NCI-H2029 treated with DMSO at 0.1 percent for 48 hours (cell line): ENCODE measurements around the gene KLKB1.

Experiments used
- DNase-seq: peaks from one replicate; lab custom pipeline; 2025; lab: John Stamatoyannopoulos, UW

The KLKB1 gene

DNA sequence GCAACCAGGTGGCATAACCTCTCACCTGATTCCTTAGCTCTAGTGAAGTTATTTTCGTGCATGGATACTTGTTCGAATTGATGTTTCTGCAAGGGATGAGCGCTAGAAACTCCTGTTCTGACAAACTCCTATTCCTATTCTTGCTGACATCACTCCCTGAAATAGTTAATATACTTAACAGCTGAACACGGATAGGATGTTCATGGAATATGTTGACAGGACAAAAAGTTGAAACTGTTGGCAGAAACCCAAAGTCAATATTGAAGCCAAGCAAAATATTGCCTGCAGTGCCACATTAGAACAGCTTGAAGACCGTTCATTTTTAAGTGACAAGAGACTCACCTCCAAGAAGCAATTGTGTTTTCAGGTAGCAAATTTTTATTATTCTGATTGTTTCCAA is at the start of gene KLKB1:
Gene KLKB1 (plus strand): TSS at position 287 of the 400 bp plus-strand sequence. CDS start 689 bp downstream, outside the sequence.
- peak; percentile 14 for DNase-seq

DNA sequence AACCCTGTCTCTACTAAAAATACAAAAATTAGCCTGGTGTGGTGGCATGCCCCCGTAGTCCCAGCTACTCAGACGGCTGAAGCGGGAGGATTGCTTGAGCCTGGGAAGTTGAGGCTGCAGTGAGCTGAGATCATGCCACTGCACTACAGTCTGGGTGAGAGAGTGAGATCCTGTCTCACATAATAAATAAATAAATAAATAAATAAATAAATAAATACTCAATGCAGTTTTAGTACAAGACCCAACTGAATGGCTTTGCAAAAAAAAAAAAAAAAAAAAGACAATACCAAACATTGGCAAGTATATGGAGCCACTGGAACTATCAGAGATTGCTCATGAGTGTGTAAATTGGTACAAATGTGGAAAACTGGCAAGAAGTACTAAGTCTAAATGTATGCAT is 39.2 kb upstream of the KLKB1 start:
- DNase-seq = no peak

DNA sequence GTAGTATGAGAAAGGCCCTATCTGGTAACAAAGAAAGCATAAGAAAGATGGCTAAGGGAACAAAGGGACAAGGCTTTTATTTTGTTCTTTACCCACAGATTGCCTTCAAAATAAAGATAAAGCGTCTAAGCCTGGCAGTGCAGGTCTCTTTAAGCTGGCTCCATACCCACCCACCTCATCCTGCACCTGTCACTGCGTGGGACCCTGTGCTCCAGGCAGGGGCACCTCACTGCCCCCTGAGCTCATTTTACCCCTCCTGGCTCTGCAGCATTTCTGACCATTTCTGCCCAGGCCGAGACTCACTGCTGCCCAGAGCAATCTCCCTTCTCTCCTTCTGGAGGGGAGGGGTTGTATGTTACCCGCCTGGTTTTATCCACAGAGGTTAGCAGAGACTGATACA is 37.7 kb upstream of the KLKB1 start:
- DNase-seq = no peak

DNA sequence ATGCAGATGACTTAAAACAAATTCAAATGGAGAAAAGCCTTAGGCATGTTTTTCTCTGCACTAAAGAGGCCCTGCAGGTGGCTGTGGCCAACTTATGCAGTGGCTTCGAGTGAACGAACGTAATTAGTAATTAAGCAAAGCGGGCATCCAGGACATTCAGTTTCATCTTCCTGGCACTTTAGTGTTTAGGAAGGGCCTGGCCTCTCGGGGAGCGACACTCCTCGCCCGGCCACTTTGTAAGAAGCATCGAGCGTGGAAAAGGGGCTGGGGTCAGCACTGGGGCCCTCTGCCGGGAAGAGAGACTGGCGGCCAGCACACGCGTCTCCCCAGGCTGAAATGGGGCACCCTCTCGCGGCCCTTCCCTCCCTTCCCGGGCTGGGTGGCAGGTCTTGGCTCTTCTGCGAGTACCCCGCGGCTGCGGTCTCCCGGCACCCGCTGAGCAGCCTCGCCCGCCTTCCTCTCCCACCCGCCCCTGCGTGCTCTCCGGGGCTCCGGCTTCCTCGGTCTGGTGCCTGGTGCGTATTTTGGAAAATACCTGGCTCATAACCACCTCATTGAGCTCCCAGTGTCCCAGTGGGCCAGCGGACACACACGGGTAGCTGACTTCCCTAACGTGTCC is 36.6 kb upstream of the KLKB1 start:
- no peak for DNase-seq

DNA sequence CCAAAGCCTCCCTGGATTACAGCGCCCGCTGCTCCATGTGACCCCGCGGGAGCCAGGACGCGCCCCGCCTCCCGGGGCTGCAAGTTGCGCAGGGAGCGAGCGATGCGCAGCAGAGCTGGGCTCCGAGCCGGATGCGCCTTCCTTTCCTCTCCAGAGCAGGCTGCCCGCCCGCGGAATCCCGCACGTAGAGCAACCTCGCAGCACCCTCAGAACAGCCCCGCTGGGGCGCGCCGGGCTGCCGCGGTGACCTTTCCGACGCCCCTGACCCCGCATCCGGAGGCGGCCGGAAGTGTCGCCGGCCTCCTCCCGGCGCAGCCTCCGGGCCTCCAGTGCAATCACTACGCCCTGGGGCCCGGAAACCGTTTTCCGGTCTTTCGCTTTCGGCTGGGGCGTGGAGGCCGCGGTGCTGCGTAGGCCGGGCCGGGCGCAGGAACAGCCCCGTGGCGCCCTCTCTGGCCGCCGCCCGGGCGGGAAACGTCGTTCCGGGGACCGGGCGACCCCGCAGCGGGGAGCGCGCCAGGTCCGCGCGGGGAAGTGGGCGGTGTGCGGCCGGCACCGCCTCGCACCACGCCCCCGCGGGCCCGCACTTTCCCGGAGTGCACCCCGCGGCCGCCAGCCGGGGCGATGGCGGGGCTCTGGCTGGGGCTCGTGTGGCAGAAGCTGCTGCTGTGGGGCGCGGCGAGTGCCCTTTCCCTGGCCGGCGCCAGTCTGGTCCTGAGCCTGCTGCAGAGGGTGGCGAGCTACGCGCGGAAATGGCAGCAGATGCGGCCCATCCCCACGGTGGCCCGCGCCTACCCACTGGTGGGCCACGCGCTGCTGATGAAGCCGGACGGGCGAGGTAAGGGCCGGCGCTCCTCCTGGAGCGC is 35.9 kb upstream of the KLKB1 start, which contains the start of gene CYP4V2:
Gene CYP4V2 (plus strand): TSS at position 368 of the 866 bp plus-strand sequence. CDS start 257 bp downstream, at position 625.
- DNase-seq = no peak

DNA sequence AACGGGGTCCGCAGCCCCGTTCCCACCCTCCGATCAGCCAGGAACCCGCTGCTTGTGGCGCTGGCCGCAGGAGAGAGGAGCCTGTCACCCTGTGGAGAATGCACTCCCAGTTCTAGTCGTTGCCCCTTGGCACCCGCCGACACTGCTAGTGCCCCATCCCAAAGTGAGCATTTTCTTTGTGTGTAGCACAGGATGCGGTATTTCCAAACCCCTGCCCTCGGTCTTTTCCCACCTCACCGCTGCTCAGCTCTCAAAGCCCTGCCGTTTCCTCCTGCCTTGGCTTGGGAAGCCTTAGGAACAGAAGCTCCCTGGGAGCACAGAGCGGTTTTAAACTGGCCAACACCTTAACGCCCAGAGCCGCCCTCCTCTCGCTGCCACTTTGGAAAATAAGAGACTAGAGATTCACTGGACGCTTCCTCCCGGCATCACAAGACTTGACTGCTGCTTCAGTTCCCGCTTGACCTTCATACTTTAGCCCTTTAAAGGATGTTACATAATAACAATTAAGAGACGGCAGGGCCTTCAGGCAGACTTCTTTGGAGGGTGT is 35.2 kb upstream of the KLKB1 start:
- no peak for DNase-seq

DNA sequence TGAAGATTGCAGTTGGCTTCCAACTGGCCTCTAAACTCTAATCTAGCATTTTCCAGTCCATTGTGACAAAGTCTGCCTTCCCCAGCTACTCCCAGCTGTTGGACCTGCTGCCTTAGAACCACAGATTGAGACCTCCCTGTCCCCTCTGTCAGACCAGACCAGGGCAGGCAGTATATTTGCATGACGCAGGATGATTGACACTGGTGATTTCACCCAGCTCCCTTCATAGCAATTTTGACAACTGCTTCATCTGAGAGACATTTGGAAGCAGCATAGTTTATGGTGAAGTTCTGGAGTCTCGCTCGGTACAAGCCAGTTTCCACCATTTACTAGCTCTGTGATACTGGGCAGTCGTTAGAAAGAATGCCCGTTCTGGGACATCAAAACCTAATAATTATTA is 33.5 kb upstream of the KLKB1 start:
- no peak for DNase-seq

DNA sequence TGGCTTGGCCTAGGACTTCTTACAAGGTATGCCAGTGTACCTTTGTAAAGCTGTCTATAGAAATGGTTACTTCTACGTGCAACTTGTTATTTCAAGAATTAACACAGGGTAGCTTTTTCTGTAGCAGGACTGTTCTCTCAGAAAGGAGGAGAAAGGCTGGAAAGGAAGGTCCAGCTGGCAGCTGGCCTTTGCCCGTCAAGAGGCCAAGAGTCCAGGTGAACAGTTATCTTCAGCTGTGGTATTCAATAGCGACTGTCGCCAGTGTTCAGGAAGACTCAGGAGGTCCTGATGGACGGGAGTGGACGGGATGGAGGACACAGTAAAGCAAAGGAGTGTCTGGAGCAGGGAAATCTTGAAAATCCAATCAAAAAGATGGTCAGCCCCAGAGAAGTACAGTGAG is 31.2 kb upstream of the KLKB1 start:
- DNase-seq = no peak

DNA sequence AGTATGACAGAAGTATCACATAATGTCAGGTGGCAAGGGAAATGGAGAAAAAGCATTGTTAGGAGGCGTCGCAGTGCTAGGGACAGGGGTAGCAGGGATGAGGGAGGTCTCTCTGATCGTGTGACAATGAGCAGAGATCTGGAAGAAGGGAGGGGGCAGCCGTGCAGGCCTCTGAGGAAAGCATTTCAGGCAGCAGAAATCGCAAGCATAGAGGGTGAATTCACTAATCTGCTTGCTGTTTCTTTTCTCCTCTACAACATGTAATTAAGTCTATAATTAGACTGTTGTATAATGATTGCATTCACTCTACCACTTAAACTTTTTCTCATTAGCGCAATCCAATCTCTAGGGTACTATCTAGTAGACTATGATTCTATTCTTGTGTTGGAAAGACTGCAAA is 26.8 kb upstream of the KLKB1 start:
- no peak for DNase-seq

DNA sequence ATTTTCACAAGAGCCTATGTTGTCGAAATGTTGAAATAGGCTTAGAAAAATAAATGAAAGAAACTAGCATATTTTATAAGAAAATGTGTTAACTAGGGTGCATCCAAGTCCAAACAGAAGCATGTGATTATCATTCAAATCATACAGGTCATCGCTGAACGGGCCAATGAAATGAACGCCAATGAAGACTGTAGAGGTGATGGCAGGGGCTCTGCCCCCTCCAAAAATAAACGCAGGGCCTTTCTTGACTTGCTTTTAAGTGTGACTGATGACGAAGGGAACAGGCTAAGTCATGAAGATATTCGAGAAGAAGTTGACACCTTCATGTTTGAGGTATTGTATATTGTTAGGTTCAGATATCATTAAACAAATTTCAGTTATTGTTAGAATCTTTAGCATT is 26.3 kb upstream of the KLKB1 start:
- no peak for DNase-seq

DNA sequence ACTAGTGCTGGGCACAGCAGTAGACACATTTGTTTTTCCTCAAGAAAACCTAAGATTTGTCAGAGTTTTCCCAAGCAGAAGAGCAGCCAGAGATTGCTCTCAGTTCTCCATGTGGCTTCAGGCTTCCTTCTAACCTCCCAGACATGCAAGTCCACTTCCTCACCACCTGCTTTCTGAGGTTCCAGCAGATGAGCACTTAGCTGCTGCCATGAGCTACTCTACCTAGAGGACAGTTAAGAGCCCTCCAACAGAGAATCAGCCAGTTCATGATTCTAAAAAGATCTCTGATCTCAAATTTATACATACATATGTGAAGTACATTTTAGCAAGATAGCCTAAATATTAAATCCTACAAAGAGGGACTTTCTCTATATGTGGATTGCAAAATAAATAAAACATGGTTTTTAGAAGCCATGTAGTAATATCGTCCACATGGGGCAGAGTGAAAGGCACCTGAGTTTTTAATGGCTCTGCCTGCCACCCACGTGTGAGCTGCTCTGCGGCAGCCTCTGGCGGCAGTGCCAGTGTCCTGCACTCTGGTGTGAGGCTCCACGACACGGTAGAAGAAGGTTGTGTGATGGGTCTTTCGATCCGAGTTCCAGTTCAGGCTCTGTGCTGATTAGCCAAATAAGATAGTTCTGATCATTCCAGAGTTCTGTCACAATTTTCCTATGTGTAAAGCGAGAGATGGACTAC is 25.6 kb upstream of the KLKB1 start:
- no peak for DNase-seq

DNA sequence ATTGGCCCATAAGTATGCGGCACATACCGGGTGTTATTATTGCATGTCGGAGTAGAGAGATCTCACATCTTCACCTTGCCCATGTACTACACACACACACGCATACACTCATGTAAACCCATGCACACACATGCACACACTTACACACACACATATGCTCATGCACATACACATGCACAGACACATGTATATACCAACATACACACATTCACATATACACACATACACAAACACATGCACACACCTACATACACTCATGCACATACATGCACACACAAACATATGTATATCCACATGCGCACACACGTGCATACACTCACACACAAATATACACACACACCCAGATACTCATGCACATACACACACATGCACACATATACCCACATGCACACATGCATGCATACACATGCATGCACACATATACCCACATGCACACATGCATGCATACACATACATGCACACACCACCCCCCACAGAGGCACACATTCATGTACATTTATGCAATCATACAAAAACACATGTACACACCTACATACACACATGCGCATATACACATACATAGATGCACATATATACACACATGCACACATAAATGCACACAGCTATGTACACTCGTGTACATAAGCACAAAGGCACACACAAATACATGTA is 24.7 kb upstream of the KLKB1 start:
- DNase-seq = no peak

DNA sequence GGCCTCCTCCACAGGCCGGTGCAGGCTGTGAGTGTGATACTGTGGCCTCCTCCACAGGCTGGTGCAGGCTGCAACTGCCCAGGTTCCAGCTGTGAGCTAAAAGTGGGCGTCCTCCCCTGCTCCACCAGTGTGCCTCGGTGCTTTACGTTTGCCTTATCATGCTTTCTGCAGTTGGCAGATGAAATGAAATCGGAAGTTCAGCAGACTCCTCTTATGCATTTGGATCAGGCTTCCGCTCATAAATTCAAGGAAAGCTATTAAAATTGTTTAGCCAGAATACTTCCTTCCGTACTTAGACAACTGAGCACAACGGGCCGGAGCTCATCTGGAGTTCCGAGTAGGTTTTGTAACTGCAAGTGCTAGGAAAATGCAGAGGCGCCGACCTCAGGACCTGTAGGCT is 23.9 kb upstream of the KLKB1 start:
- no peak for DNase-seq

DNA sequence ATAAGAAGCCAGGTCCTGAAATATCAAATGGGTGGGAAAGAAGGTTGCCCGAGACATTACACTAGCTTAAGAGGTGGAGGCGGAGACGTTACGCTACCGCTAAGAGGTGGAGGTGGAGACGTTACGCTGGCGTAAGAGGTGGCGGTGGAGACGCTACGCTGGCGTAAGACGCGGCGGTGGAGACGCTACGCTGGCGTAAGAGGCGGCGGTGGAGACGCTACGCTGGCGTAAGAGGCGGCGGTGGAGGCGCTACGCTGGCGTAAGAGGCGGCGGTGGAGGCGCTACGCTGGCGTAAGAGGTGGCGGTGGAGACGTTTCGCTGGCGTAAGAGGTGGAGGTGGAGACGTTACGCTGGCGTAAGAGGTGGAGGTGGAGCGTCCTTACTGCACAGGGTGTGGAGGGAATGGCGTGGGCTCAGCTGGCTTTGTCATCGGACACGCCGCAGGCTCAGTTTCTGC is 23.2 kb upstream of the KLKB1 start:
- DNase-seq = no peak

DNA sequence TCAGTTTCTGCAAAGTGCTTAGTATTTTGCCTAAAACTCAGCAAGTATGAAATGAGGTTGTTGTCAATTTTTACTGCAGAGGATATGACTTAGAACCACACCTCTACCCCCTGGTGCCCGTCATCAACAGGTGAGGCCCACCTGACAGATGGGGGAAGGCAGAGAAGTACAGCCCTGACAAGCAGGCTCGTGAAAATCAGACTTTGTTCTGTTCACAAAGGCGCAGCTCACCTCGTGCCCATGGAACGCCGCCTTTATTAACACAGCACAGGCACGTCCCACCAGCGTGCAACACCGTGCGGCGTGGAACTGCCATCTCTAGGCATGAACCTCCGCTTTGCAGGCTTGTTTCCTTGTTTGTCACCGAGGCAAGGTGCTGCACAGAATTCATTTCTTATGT is 22.6 kb upstream of the KLKB1 start:
- no peak for DNase-seq

DNA sequence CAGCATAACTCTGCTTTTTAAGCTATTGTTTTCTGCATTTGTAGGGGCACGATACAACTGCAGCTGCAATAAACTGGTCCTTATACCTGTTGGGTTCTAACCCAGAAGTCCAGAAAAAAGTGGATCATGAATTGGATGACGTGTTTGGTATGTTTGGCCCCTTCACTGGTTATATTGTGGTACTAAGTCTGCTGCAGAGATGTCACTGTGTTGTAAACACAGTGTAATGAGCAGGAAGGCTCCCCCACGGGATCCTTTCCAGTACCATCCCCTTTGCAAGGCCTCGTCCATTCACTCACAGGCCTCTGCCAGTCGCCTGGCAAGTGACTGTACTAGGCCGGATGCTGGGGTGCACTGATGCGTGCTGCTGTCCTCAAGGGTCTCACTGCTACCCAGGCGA is 22.2 kb upstream of the KLKB1 start:
- no peak for DNase-seq

DNA sequence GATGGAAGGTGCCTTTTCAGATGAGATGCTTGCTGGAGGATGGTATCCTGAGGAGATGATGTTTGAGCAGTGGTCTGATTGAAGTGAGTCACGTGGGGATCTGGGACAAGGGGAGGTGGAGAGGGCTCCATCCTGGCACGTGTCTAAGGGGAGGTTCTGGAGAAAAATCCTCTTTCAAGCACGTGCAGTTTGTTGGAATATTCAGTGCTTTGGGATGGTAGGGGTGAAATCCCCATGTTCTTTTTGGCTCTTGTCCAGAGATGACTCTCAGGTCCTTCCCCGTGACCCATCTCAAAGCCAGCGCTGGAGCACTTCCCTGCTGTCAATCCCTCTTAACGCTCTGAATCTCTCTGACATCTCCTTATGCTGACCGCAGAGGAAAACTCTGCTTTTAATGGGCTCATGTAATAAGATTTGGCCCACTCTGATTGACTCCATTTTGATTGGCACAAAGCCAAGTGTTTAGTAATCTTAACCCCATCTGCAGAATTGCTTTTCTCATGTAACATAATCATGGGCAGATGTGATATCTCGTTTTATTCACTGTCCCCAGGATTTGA is 10.8 kb upstream of the KLKB1 start:
- peak; percentile 15 for DNase-seq

DNA sequence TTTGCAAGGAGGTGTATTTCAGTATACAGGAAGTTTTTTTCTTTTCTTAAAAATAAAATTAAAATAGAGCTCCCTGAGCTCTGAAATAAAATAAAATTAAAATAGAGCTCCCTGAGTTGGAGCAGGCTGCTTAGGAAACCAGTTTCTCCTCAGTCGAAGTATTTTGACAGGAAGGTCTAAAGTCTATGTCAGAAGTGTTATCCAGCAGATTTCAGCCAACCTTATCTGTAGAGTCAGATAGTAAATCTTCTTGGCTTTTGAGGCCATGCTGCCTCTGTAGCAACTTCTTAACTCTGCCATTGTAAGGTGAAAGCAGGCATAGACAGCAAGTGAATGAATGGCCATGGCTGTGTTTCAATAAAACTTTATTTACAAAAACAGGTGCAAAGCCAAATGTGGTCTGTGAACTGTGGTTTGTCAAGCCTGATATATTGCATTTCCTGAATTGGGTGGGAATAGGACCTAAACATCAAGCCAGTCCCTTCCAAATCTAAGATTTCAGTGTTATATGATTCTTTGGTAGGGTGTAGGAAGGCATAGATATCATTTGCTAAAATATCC is 9.5 kb upstream of the KLKB1 start:
- no peak for DNase-seq

DNA sequence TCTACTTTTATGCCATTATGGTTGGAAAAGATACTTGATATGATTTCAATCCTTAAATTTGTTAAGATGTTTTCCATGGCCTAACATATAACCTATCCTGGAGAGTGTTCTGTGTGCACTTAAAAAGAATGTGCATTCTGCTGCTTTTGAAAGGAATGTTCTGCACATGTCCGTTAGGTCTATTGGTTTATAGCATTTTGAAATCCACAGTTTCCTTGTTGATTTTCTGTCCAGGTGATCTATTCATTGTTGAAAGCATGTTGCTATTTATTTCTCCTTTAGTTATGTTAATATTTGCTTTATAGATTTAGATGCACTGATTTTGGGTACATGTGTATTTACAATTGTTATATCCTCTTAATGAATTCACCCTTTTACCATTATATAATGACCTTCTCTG is 5.7 kb upstream of the KLKB1 start:
- DNase-seq = no peak

DNA sequence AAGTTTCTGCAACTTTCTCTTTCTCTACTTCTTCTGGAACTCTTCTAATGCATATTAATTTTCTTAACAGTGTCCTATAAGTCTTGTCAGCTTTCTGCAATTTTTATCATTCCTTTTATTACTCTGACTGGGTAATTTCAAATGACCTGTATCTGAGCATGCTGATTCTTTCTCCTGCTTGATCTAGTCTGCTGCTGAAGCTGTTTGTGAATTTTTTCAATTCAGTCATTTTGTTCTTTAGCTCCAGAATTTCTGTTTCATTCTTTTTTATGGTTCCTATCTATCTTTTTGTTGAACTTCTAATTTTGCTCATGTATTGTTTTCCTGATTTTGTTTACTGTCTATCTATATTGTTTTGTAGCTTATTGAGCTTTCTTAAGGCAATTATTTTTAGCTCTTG is 1.5 kb upstream of the KLKB1 start:
- no peak for DNase-seq

DNA sequence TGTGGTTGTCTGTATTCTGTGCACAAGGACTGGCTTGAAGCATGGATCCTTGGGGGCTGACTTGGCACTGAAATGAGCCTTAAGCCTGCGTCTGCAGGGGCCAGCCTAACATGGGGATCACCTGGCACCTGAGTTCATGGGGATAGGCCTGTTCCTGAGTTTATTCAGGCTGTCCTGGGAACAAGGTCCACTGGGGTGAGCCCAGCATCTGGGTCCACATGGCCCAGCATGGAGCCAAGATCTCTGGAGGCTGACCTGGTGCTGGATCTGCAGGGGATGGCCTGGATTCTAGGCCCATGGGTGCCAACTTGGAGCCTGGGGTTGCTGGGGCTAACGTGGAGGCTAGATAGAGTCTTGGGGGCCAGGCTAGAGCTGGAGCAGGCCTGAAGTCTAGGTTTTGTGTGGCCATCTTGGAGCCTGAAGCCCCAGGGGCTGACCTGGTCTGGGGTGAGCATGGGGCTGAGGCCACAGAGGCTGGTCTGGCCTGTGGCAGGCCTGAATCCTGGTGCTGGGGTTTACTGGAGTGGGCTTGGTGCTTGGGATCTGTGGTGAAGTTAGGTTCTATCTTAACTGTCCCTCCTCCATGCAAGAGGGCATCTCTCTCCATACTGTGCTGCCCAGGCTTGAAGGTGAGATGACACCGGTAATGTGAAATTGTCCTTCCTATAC is 652 bp upstream of the KLKB1 start:
- no peak for DNase-seq
